Omental fat pad (tissue), 4 donors: ENCODE data around the gene CCDC63. TPM values are rescaled to one million over a fixed set of nuclear protein-coding genes. Genes with fewer than 3 reads are reported as not detected.

Experiments used
- ATAC-seq: fragments of 150-250 bp; one replicate; pipeline ENCODE4 v1.9.1; 2016; ENCODE audit warnings: mild to moderate bottlenecking, moderate library complexity; ENCODE audit not compliant: low FRiP score
- DNase-seq: peaks from one replicate; pipeline ENCODE4 v3.0.0-alpha.2; 2019; ENCODE audit warnings: low spot score
- CTCF ChIP-seq, 3 donors: fragments of 450-650 bp; IDR thresholded peaks; one replicate each; pipeline ENCODE4 v1.5.1; 2016 to 2017; ENCODE audit warnings: antibody characterized with exemption in 3 of 3, mild to moderate bottlenecking in 3 of 3, moderate library complexity in 2 of 3
- total RNA-seq, 4 donors: library from RNA; depleted of rRNA; stranded (reverse); fragments of >200 nt; gene quantifications; one replicate each; pipeline ENCODE4 v1.1.0, GENCODE V29; 2016

Gene CCDC63
- total RNA-seq, 4 donors from 2014 or later, result not detected

- TF ChIP-seq CTCF (IDR thresholded peaks at IDR 0.05), result no peak
- DNase-seq, result no peak
- ATAC-seq, result no peak
Observed at GRCh38 chr12:110889361-110889760, 42.6 kb downstream of the CCDC63 start.

- no peak for DNase-seq
- no peak for ATAC-seq
- no peak for TF ChIP-seq CTCF (IDR thresholded peaks at IDR 0.05)
Observed at GRCh38 chr12:110893956-110894355, 47.2 kb downstream of the CCDC63 start.

GRCh38 chr12:110896559-110896958, 49.8 kb downstream of the CCDC63 start:
- no peak for ATAC-seq
- DNase-seq, result no peak
- no peak for TF ChIP-seq CTCF (IDR thresholded peaks at IDR 0.05)

GRCh38 chr12:110901401-110901800, 54.6 kb downstream of the CCDC63 start:
- no peak for ATAC-seq
- no peak for TF ChIP-seq CTCF (IDR thresholded peaks at IDR 0.05)
- no peak for DNase-seq

DNA sequence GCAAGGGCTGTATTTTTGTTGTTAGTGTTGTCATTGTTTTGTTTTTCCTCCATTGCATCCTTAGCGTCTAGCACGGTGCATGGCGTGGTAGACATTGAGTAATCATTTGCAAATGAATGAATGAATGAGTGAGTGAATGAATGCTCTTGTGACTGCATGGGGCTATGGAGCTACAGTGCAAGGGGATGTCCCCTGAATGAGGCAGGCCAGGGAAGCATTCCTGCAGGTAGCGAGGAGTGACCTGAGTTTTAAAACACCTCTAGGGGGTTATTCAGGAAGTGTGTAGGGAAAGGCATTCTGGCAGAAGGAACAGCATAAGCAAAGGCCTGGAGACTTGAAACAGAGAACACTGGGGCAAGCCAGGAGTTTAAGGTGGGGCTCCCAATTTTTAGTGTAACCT, 56.7 kb downstream of the CCDC63 start:
- DNase-seq (no peak), ATAC-seq (no peak)
- TF ChIP-seq CTCF (IDR thresholded peaks at IDR 0.05), result no peak

GRCh38 chr12:110906083-110906482, 59.3 kb downstream of the CCDC63 start:
- no peak for ATAC-seq
- DNase-seq, result no peak
- no peak for TF ChIP-seq CTCF (IDR thresholded peaks at IDR 0.05)

- ATAC-seq, result no peak
- no peak for DNase-seq
- no peak for TF ChIP-seq CTCF (IDR thresholded peaks at IDR 0.05)
Observed at GRCh38 chr12:110906516-110906915, 59.7 kb downstream of the CCDC63 start.
